HG02852 (cell line): ENCODE results near the gene RELN.
"Not testable (repeated sequence)": the region's sequence is repeated elsewhere in the genome, so short reads cannot be mapped to it uniquely, and the experiment has no call there.

Experiments
- ATAC-seq: cut with Tn5 transposase; IDR thresholded peaks from one replicate; pipeline ENCODE4 v1.9.1; 2021; ENCODE audit warnings: mild to moderate bottlenecking, moderate library complexity; ENCODE audit not compliant: unreplicated experiment

Gene RELN

GRCh38 chr7:103856929-103857328, 132.5 kb downstream of the RELN start:
- no peak for ATAC-seq

GRCh38 chr7:103855671-103856070, 133.8 kb downstream of the RELN start:
- ATAC-seq: no peak

GRCh38 chr7:103854611-103855010, 134.8 kb downstream of the RELN start:
- no peak for ATAC-seq

- ATAC-seq: no peak
These were observed 138.1 kb downstream of the RELN start for GRCh38 chr7:103851357-103851756.

GRCh38 chr7:103843689-103844480, 145.6 kb downstream of the RELN start:
- no peak for ATAC-seq

- no peak for ATAC-seq
These were observed 156.1 kb downstream of the RELN start for GRCh38 chr7:103833401-103833800.

GRCh38 chr7:103832438-103832837, 157.0 kb downstream of the RELN start:
- no peak for ATAC-seq

- no peak for ATAC-seq
These were observed 165.2 kb downstream of the RELN start for GRCh38 chr7:103824251-103824650.

- no peak for ATAC-seq
These were observed 166.4 kb downstream of the RELN start for GRCh38 chr7:103823084-103823483.

- ATAC-seq: no peak
These were observed 168.4 kb downstream of the RELN start for GRCh38 chr7:103821092-103821491.

GRCh38 chr7:103815972-103816371, 173.5 kb downstream of the RELN start:
- not testable (repeated sequence) for ATAC-seq

GRCh38 chr7:103813970-103814369, 175.5 kb downstream of the RELN start:
- ATAC-seq: no peak

- peak; percentile 85 for ATAC-seq
These were observed 177.5 kb downstream of the RELN start for GRCh38 chr7:103811997-103812396.

GRCh38 chr7:103811290-103811689, 178.2 kb downstream of the RELN start:
- no peak for ATAC-seq

GRCh38 chr7:103810112-103810744, 179.2 kb downstream of the RELN start:
- ATAC-seq: no peak

GRCh38 chr7:103809229-103809994, 180.0 kb downstream of the RELN start:
- no peak for ATAC-seq

GRCh38 chr7:103805346-103805745, 184.1 kb downstream of the RELN start:
- ATAC-seq: no peak

- no peak for ATAC-seq
These were observed 185.8 kb downstream of the RELN start for GRCh38 chr7:103803631-103804030.

GRCh38 chr7:103799298-103799697, 190.2 kb downstream of the RELN start:
- ATAC-seq: no peak

GRCh38 chr7:103797647-103798307, 191.7 kb downstream of the RELN start:
- no peak for ATAC-seq

- ATAC-seq: no peak
These were observed 193.0 kb downstream of the RELN start for GRCh38 chr7:103796327-103796962.
